Measurements from ENCODE around the gene PIGZ. TPM values are rescaled to one million over a fixed set of nuclear protein-coding genes. Genes with fewer than 3 reads are reported as not detected.
A peak's percentile ranks its signal among the peaks of the same experiment; 100 is the strongest.

Gene PIGZ, protein sequence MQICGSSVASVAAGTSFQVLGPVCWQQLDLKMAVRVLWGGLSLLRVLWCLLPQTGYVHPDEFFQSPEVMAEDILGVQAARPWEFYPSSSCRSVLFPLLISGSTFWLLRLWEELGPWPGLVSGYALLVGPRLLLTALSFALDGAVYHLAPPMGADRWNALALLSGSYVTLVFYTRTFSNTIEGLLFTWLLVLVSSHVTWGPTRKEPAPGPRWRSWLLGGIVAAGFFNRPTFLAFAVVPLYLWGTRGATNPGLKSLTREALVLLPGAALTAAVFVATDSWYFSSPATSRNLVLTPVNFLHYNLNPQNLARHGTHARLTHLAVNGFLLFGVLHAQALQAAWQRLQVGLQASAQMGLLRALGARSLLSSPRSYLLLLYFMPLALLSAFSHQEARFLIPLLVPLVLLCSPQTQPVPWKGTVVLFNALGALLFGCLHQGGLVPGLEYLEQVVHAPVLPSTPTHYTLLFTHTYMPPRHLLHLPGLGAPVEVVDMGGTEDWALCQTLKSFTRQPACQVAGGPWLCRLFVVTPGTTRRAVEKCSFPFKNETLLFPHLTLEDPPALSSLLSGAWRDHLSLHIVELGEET
- total RNA-seq: 100 to 1,000 TPM in 1 of 2 donors, 10 to 100 TPM in 1; 63.7 to 126 TPM

DNA sequence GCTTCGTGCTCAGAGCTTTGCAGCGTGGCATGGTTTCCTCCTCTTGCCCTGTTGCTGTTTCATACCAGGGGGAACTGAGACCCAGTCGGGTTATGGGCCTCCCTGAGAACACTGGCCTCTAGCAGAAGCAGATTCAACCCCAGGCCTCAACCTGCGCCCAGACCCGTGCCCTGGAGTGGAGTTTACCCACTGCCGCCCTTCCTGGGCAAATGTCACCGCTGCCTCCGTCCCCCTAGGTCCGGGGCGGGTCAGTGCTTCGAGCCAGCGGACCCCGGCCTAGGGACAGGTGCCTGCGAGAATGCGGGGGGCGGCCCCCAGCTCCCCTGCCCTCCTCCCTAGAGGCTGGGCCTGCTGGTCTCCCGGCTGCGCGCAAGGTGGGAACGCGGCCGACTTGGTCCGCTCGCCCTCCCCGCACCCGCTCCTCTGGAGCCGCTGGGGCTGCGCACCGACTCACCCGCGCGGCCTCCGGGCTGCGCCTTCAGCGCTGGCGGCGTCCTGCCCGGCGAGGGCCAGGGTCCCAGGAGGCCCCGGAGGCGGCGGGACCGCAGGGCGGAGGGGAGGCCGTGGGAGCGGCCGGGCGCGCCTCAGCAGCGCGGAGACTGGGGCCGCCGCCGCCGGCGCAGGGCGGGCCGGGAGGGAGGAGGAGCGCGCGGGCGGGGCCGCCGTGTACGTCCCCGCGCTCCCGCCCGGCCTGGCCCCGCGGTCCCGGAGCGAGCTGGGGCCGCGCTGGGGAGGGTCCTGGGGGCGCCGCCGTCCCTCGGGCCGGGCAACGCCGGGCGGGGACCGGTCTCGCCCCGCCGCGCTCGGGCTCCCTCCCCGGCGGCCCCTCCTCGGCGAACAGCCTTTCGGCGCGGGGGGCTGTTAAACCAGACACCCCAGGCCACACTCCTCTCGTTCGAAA, at the start of gene PIGZ:
TSS of gene PIGZ (minus strand) at position 601 of the 901 bp plus-strand sequence. CDS start 16,802 bp downstream, outside the sequence.
- H3K9me3 ChIP-seq: no peaks in the 10 kb centered on the region
- H3K4me3 ChIP-seq: peak within 1 kb of the TSS; percentile 78
- intact Hi-C loops (cut with DNase I): loop anchor here (2.0 kb wide), 1 partner anchor 130 kb away; no protein-coding TSS in a partner anchor
- DNase-seq: peak; percentile 63
- no peaks in the 10 kb centered on the region for H3K36me3 ChIP-seq
- H3K27me3 ChIP-seq: no peaks in the 10 kb centered on the region
- H3K9ac ChIP-seq (ENCODE audit: low read depth in 2 of 2, low read length in 2 of 2): peak within 1 kb of the TSS; percentile 79 to 94
- TF ChIP-seq, protein P1, sequence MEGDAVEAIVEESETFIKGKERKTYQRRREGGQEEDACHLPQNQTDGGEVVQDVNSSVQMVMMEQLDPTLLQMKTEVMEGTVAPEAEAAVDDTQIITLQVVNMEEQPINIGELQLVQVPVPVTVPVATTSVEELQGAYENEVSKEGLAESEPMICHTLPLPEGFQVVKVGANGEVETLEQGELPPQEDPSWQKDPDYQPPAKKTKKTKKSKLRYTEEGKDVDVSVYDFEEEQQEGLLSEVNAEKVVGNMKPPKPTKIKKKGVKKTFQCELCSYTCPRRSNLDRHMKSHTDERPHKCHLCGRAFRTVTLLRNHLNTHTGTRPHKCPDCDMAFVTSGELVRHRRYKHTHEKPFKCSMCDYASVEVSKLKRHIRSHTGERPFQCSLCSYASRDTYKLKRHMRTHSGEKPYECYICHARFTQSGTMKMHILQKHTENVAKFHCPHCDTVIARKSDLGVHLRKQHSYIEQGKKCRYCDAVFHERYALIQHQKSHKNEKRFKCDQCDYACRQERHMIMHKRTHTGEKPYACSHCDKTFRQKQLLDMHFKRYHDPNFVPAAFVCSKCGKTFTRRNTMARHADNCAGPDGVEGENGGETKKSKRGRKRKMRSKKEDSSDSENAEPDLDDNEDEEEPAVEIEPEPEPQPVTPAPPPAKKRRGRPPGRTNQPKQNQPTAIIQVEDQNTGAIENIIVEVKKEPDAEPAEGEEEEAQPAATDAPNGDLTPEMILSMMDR (IDR thresholded peaks at IDR 0.05): no peak
- H3K4me1 ChIP-seq: peaks cover 9% of the 10 kb centered on the region
- peak within 1 kb of the TSS; percentile 82 for H3K27ac ChIP-seq

DNA sequence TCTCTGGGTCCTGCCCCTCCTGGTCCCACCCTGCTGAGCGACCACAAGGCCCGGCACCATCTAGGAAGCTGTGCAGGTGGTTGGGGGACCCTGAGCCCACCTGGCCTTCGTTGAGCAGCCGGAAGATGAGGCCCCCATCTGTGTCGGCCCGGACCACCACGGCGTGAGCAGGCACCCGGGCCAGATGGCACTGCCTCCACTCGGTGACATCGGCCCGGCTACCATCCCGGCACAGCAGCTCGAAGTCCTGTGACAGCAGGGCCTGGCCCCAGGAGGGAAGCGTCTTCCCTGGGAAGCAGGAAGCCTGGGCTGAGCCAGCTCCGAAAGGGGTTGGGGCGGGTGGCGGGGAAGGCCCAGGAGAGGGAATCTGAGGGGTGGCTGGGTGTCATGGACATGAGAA, 48.4 kb upstream of the PIGZ start:
- Histone ChIP-seq H3K9me3 (no peaks in the 10 kb centered on the region), H3K27me3 (no peaks in the 10 kb centered on the region), H3K27ac (no peak overlapping the region), H3K9ac (ENCODE audit: low read depth in 2 of 2, low read length in 2 of 2) (no peak overlapping the region), H3K4me1 (no peaks in the 10 kb centered on the region), H3K4me3 (no peak overlapping the region), H3K36me3 (no peaks in the 10 kb centered on the region)
- intact Hi-C loops (cut with DNase I): no loop called here
- TF ChIP-seq, protein P1 (IDR thresholded peaks at IDR 0.05): no peak
- DNase-seq: no peak

DNA sequence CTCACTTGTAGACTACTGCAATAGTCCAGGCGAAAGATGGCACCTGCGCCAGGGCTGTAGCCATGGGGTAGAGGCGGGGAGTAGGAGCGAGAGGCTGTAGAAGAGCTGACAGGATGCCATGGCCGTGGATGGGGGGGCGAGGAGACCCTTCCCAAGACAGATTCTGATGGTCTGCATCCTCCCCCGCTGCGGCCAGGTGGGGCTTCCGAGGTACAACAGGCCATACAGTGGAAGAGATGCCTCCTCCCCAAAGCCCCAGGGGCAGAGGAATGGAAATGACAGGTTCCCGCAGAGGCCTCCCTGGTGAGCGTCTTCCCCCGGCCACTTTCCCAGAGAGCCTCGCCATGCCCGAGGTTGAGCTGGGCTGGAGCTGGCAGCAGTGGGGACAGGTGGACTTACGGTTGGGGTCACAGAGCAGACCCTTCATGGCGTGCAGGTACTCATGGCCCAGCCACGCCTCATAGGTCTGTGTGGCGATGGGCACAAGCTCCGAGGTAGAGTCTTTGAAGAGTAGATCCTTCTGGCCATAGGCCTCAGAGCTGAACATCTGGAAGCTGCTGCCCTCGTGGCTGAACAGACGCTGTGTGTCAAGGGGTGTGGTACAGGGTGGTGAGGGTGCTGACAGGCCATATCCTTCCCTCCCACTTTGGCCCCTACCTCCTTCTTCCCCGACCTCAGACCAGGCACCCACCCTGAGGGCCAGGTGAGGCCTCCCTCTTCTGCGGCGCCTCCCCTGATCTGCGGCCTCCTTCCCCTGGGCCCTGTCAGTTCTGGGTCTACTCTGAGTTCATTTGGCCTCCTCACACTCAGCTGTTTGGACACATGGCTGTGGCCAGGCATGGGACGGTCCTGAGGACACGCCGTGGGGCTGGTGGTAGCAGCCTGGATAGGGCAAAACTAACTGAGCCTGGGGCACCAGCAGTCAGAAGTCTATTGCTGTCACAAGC, 47.4 kb upstream of the PIGZ start:
- TF ChIP-seq, protein P1 (IDR thresholded peaks at IDR 0.05): no peak
- Histone ChIP-seq H3K36me3 (no peaks in the 10 kb centered on the region), H3K27ac (no peak overlapping the region), H3K9me3 (no peaks in the 10 kb centered on the region), H3K27me3 (no peaks in the 10 kb centered on the region), H3K4me1 (no peaks in the 10 kb centered on the region), H3K4me3 (no peak overlapping the region), H3K9ac (ENCODE audit: low read depth in 2 of 2, low read length in 2 of 2) (no peak overlapping the region)
- no peak for DNase-seq
- intact Hi-C loops (cut with DNase I): no loop called here

DNA sequence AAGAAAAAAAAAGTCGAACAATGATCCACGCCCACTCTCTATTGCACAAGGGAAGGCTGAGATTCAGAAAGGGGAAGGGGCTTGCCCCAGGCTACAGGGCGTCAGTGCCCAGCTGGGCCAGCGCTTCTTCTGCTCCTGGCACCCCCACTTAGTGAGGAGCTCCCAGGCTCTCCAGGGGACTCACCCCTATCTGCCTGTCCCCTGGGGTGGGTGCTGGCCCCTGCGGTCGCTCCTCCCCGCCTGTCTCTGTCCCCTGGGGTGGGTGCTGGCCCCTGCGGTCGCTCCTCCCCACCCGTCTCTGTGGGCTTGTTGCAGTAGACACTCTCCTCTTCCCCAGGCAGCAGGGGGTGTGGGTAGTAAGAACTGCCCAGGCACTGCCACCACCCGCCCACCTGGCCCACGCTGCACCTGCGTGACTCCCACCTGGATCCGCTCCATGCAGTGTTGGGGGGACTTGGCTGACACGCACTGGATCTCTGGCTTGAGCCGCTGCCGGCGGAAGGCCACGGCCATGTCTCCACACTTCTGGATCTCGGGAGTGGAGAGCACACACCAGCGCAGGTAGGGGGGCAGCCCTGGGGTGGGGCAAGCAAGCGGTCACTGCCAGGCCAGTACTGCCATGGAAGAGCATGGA, 46.4 kb upstream of the PIGZ start:
- Histone ChIP-seq H3K4me3 (no peak overlapping the region), H3K9ac (ENCODE audit: low read depth in 2 of 2, low read length in 2 of 2) (no peak overlapping the region), H3K27me3 (no peaks in the 10 kb centered on the region), H3K36me3 (no peaks in the 10 kb centered on the region), H3K4me1 (no peaks in the 10 kb centered on the region), H3K27ac (no peak overlapping the region), H3K9me3 (no peaks in the 10 kb centered on the region)
- intact Hi-C loops (cut with DNase I): no loop called here
- DNase-seq: no peak
- TF ChIP-seq, protein P1 (IDR thresholded peaks at IDR 0.05): no peak
